ENCODE data around the gene MYO5A. TPM values are rescaled to one million over a fixed set of nuclear protein-coding genes. Genes with fewer than 3 reads are reported as not detected.

MYO5A gene
- total RNA-seq, 2 experiments from 2014 or later, result 22.5 TPM

GRCh38 chr15:52277575-52277974 lies 251.1 kb downstream of the MYO5A start:
- ChIA-PET CTCF (interaction anchor here (0.6 kb wide), 1 partner anchor 350 kb away, joined by 3 read pairs; no protein-coding TSS in a partner anchor), POLR2A (no interaction called here)
- no peak for DNase-seq
- Mint-ChIP-seq H3K27ac (no peak overlapping the region), H3K27me3 (no peaks in the 10 kb centered on the region), H3K4me1 (no peaks in the 10 kb centered on the region), H3K4me3 (no peak overlapping the region), H3K36me3 (ENCODE audit: low read depth) (no peaks in the 10 kb centered on the region), H3K9me3 (ENCODE audit: low read depth) (no peaks in the 10 kb centered on the region)
- intact Hi-C loops (cut with DNase I, micrococcal nuclease), result no loop called here
- no peak for ATAC-seq

- H3K4me1 Mint-ChIP-seq, result no peaks in the 10 kb centered on the region
- H3K4me3 Mint-ChIP-seq, result no peak overlapping the region
- DNase-seq (no peak), ATAC-seq (no peak)
- POLR2A ChIA-PET, result no interaction called here
- CTCF ChIA-PET, result no interaction called here
- H3K27me3 Mint-ChIP-seq, result no peaks in the 10 kb centered on the region
- no peaks in the 10 kb centered on the region for H3K9me3 Mint-ChIP-seq (ENCODE audit: low read depth)
- H3K36me3 Mint-ChIP-seq (ENCODE audit: low read depth), result no peaks in the 10 kb centered on the region
- intact Hi-C loops (cut with DNase I, micrococcal nuclease), result no loop called here
- H3K27ac Mint-ChIP-seq, result no peak overlapping the region
Observed at GRCh38 chr15:52276256-52276770, 252.4 kb downstream of the MYO5A start.

GRCh38 chr15:52263563-52264282 lies 265.0 kb downstream of the MYO5A start:
- no peak for DNase-seq
- Mint-ChIP-seq H3K9me3 (ENCODE audit: low read depth) (no peaks in the 10 kb centered on the region), H3K4me1 (peaks cover 25% of the 10 kb centered on the region), H3K36me3 (ENCODE audit: low read depth) (no peaks in the 10 kb centered on the region), H3K27ac (peak overlapping the region; percentile 84), H3K27me3 (no peaks in the 10 kb centered on the region), H3K4me3 (no peak overlapping the region)
- intact Hi-C loops (cut with DNase I, micrococcal nuclease), result loop anchor here in 1 of 2 experiments (2.0 kb wide), 1 partner anchor 295 kb away; no protein-coding TSS in a partner anchor
- ATAC-seq, result no peak
- ChIA-PET POLR2A (no interaction called here), CTCF (interaction anchor here (0.6 kb wide), 1 partner anchor 39 kb away, joined by 3 read pairs; no protein-coding TSS in a partner anchor)

GRCh38 chr15:52262364-52262763 lies 266.3 kb downstream of the MYO5A start:
- intact Hi-C loops (cut with DNase I, micrococcal nuclease), result loop anchor here in 1 of 2 experiments (2.0 kb wide), 1 partner anchor 296 kb away; no protein-coding TSS in a partner anchor
- H3K27ac Mint-ChIP-seq, result peak overlapping the region; percentile 84
- no peaks in the 10 kb centered on the region for H3K36me3 Mint-ChIP-seq (ENCODE audit: low read depth)
- peaks cover 25% of the 10 kb centered on the region for H3K4me1 Mint-ChIP-seq
- H3K9me3 Mint-ChIP-seq (ENCODE audit: low read depth), result no peaks in the 10 kb centered on the region
- no peaks in the 10 kb centered on the region for H3K27me3 Mint-ChIP-seq
- POLR2A ChIA-PET, result interaction anchor here (0.6 to 1.2 kb wide), 3 partner anchors 18 to 468 kb away, joined by 3 to 5 read pairs (median 3); no protein-coding TSS in a partner anchor
- CTCF ChIA-PET, result interaction anchor here (0.6 to 3.6 kb wide), 10 partner anchors 10 to 473 kb away, joined by 3 to 10 read pairs (median 4); no protein-coding TSS in a partner anchor
- ATAC-seq (no peak), DNase-seq (no peak)
- no peak overlapping the region for H3K4me3 Mint-ChIP-seq

- peak; percentile 100 for ATAC-seq
- Mint-ChIP-seq H3K4me1 (peaks cover 31% of the 10 kb centered on the region), H3K36me3 (ENCODE audit: low read depth) (no peaks in the 10 kb centered on the region), H3K27me3 (no peaks in the 10 kb centered on the region), H3K4me3 (no peak overlapping the region), H3K27ac (peak overlapping the region; percentile 84), H3K9me3 (ENCODE audit: low read depth) (no peaks in the 10 kb centered on the region)
- ChIA-PET CTCF (interaction anchor here (0.6 to 3.6 kb wide), 11 partner anchors 9 to 474 kb away, joined by 3 to 10 read pairs (median 3); no protein-coding TSS in a partner anchor), POLR2A (interaction anchor here (0.6 to 1.2 kb wide), 3 partner anchors 18 to 469 kb away, joined by 3 to 5 read pairs (median 3); no protein-coding TSS in a partner anchor)
- intact Hi-C loops (cut with DNase I, micrococcal nuclease), result loop anchor here (2.0 kb wide), 2 partner anchors 297 to 417 kb away; partner anchors contain the start of gene ATOSA (in 1 of the 2)
- DNase-seq, result peak; percentile 83
Observed at GRCh38 chr15:52261498-52262242, 267.0 kb downstream of the MYO5A start.

GRCh38 chr15:52261026-52261425 lies 267.7 kb downstream of the MYO5A start:
- H3K27ac Mint-ChIP-seq, result peak overlapping the region; percentile 53
- POLR2A ChIA-PET, result no interaction called here
- ATAC-seq, result no peak
- H3K4me3 Mint-ChIP-seq, result no peak overlapping the region
- no peaks in the 10 kb centered on the region for H3K9me3 Mint-ChIP-seq (ENCODE audit: low read depth)
- no peaks in the 10 kb centered on the region for H3K27me3 Mint-ChIP-seq
- no peak for DNase-seq
- H3K4me1 Mint-ChIP-seq, result peaks cover 37% of the 10 kb centered on the region
- intact Hi-C loops (cut with DNase I, micrococcal nuclease), result loop anchor here in 1 of 2 experiments (2.0 kb wide), 1 partner anchor 418 kb away; the partner anchor contains the start of gene ATOSA
- CTCF ChIA-PET, result interaction anchor here (0.6 to 3.6 kb wide), 5 partner anchors 33 to 475 kb away, joined by 3 to 10 read pairs (median 3); no protein-coding TSS in a partner anchor
- no peaks in the 10 kb centered on the region for H3K36me3 Mint-ChIP-seq (ENCODE audit: low read depth)

GRCh38 chr15:52259503-52259902 lies 269.2 kb downstream of the MYO5A start:
- ATAC-seq (no peak), DNase-seq (no peak)
- Mint-ChIP-seq H3K27ac (no peak overlapping the region), H3K27me3 (no peaks in the 10 kb centered on the region), H3K4me3 (no peak overlapping the region), H3K4me1 (peaks cover 41% of the 10 kb centered on the region), H3K9me3 (ENCODE audit: low read depth) (no peaks in the 10 kb centered on the region), H3K36me3 (ENCODE audit: low read depth) (no peaks in the 10 kb centered on the region)
- intact Hi-C loops (cut with DNase I, micrococcal nuclease), result loop anchor here (5.0 to 10.0 kb wide), 6 partner anchors 73 to 343 kb away; no protein-coding TSS in a partner anchor
- ChIA-PET CTCF (interaction anchor here (0.6 to 3.6 kb wide), 5 partner anchors 9 to 76 kb away, joined by 3 to 10 read pairs (median 4); no protein-coding TSS in a partner anchor), POLR2A (interaction anchor here (0.5 kb wide), 1 partner anchor 204 kb away, joined by 4 read pairs; no protein-coding TSS in a partner anchor)

- Mint-ChIP-seq H3K36me3 (ENCODE audit: low read depth) (no peaks in the 10 kb centered on the region), H3K4me1 (peaks cover 42% of the 10 kb centered on the region), H3K27me3 (no peaks in the 10 kb centered on the region), H3K27ac (no peak overlapping the region), H3K9me3 (ENCODE audit: low read depth) (no peaks in the 10 kb centered on the region), H3K4me3 (no peak overlapping the region)
- no peak for DNase-seq
- intact Hi-C loops (cut with DNase I, micrococcal nuclease), result loop anchor here (5.0 to 10.0 kb wide), 6 partner anchors 74 to 344 kb away; no protein-coding TSS in a partner anchor
- ChIA-PET CTCF (interaction anchor here (0.6 to 7.0 kb wide), 12 partner anchors 12 to 479 kb away, joined by 3 to 67 read pairs (median 4); no protein-coding TSS in a partner anchor), POLR2A (interaction anchor here (0.7 kb wide), 1 partner anchor 266 kb away, joined by 3 read pairs; no protein-coding TSS in a partner anchor)
- ATAC-seq, result no peak
Observed at GRCh38 chr15:52258461-52258860, 270.2 kb downstream of the MYO5A start.

- H3K36me3 Mint-ChIP-seq (ENCODE audit: low read depth), result no peaks in the 10 kb centered on the region
- no peak overlapping the region for H3K27ac Mint-ChIP-seq
- no peak for ATAC-seq
- POLR2A ChIA-PET, result no interaction called here
- CTCF ChIA-PET, result interaction anchor here (0.7 to 7.0 kb wide), 23 partner anchors 9 to 480 kb away, joined by 3 to 67 read pairs (median 6); no protein-coding TSS in a partner anchor
- H3K4me1 Mint-ChIP-seq, result peaks cover 41% of the 10 kb centered on the region
- H3K9me3 Mint-ChIP-seq (ENCODE audit: low read depth), result no peaks in the 10 kb centered on the region
- H3K4me3 Mint-ChIP-seq, result no peak overlapping the region
- no peaks in the 10 kb centered on the region for H3K27me3 Mint-ChIP-seq
- intact Hi-C loops (cut with DNase I, micrococcal nuclease), result loop anchor here (2.0 to 10.0 kb wide), 8 partner anchors 75 to 421 kb away; partner anchors contain the start of genes ARPP19 (in 1 of the 2) and ATOSA (in 1 of the 2)
- DNase-seq, result no peak
Observed at GRCh38 chr15:52257734-52258062, 271.0 kb downstream of the MYO5A start.
